Stimulated activated CD4-positive, alpha-beta T cell treated with anti-CD3 and anti-CD28 coated beads, Interleukin-2, amount 100 ng/mL, for 48 hours (primary cell): Measurements from ENCODE around the gene NLRX1.
"Not testable (repeated sequence)": the region's sequence is repeated elsewhere in the genome, so short reads cannot be mapped to it uniquely, and the experiment has no call there.

Experiments used
- DNase-seq, 2 donors: peaks; one replicate each; pipeline ENCODE4 v3.0.0-alpha.2; 2020

NLRX1 gene

GRCh38 chr11:119222308-119222707 is 53.8 kb downstream of the NLRX1 start:
- DNase-seq: no peak

GRCh38 chr11:119222891-119223290 is 54.4 kb downstream of the NLRX1 start:
- no peak for DNase-seq

GRCh38 chr11:119223856-119224255 is 55.3 kb downstream of the NLRX1 start:
- DNase-seq: no peak

DNA sequence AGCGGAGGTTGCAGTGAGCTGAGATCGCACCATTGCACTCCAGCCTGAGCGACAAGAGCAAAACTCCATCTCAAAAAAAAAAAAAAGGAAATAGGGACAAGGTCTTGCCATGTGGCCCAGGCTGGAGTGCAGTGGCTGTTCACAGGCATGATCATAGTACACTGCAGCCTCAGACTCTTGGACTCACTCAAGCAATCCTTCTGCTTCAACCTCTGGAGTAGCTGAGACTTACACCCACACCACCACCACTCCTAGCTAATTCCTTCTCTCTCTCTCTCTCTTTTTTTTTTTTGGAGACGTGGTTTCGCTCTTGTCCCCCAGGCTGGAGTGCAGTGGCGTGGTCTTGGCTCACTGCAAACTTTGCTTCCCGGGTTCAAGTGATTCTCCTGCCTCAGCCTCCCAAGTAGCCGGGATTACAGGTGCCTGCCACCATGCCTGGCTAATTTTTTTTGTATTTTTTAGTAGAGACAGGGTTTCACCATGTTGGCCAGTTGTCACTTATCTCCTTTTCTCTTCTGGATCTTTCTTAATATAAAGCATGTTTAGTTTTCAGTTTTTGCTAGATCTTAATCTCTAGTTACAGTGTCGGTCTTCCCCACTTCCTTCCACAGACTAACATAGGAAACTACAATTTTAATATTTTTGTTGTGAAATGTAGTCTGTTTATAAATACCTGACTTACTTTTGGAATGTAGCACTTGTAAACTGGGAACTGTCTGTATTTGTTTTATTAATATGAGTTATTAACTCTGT is 60.2 kb downstream of the NLRX1 start:
- DNase-seq: not testable (repeated sequence)

DNA sequence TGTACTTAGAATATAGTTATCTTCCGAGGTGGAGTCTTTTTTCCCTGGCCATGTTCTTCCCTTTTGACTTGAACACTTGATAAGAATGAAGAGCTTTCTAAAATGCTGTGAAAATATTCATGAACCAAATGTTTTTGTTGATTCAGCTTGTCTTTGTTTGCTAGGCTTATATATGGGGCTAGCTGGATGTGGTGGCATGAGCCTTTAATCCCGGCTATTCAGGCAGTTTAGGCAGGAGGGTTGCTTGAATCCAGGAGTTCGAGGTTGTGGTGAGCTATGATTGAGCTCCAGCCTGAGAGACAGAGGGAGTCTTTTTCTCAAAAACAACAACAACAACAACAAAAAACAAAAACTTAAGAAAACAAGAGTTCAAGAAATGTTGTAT is 60.8 kb downstream of the NLRX1 start:
- DNase-seq: no peak

DNA sequence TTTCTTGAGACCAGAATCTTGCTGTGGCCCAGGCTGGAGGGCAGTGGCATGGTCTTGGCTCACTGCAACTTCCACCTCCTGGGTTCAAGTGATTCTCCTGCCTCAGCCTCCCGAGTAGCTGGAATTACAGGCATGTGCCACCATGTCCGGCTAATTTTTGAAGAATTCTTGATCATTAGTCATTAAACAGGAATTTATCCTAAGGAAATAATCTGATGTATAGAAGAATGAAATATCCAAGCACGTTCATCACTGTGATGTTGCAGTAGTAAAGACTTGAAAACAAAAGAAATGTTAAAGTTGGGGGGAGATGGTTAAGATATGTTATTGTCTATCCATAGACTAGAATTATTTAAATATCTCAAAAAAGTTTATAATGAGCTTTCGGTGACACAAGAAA is 61.2 kb downstream of the NLRX1 start:
- no peak for DNase-seq
